ENCODE results near the gene FUT9.

Gene FUT9

DNA sequence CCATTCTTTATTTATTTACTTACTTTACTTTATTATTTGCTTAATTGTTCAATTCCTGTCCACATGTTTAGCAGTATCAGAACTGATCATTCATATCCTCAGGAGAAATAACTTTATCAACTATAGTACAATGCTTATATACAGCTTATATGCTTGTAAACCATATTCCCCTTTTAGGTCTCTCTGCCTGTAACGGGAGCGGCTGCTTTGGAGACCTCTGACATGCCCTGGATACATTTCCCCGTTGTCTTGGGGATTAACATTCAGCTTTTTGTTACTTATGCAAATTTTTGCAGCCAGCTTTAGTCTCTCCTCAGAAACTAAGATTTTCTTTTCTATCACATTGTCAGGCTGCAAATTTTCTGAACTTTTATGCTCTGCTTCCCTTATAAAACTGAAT, 17.6 kb upstream of the FUT9 start:
- Histone ChIP-seq H3K36me3 (replicated peaks; ENCODE audit: insufficient read depth, low read length) (no peaks in the 10 kb centered on the region), H2AFZ (ENCODE audit: low read length) (no peak overlapping the region), H3K79me2 (ENCODE audit: low read length) (no peaks in the 10 kb centered on the region), H3K27ac (ENCODE audit: low read length) (no peak overlapping the region), H3K9me2 (replicated peaks; ENCODE audit: insufficient read depth, low read length) (no peaks in the 10 kb centered on the region), H3K4me2 (ENCODE audit: low read depth, low read length) (no peak overlapping the region), H4K20me1 (ENCODE audit: insufficient read depth, low read length) (no peaks in the 10 kb centered on the region), H3K4me3 (ENCODE audit: low read length) (no peak overlapping the region), H3K27me3 (replicated peaks; ENCODE audit: insufficient read depth, low read length) (no peaks in the 10 kb centered on the region), H3K9ac (ENCODE audit: low read length) (no peak overlapping the region), H3K4me1 (ENCODE audit: low read length) (no peaks in the 10 kb centered on the region), H3F3A (ENCODE audit: insufficient read depth, low read length) (no peaks in the 10 kb centered on the region), H3K9me3 (replicated peaks; ENCODE audit: insufficient read depth, low read length) (no peaks in the 10 kb centered on the region)
- no peak for DNase-seq
- TF ChIP-seq EZH2phosphoT487 (IDR thresholded peaks at IDR 0.05; ENCODE audit: low read length) = no peak
- TF ChIP-seq EZH2 (optimal IDR thresholded peaks at IDR 0.05; ENCODE audit: low read depth, low read length) = no peak
- no peak for TF ChIP-seq CTCF (IDR thresholded peaks at IDR 0.05; ENCODE audit: low read length)

GRCh38 chr6:96001891-96002575, 13.7 kb upstream of the FUT9 start:
- Histone ChIP-seq H3K27ac (ENCODE audit: low read length) (no peak overlapping the region), H2AFZ (ENCODE audit: low read length) (no peak overlapping the region), H3F3A (ENCODE audit: insufficient read depth, low read length) (no peaks in the 10 kb centered on the region), H3K27me3 (replicated peaks; ENCODE audit: insufficient read depth, low read length) (no peaks in the 10 kb centered on the region), H3K9ac (ENCODE audit: low read length) (no peak overlapping the region), H3K4me1 (ENCODE audit: low read length) (no peaks in the 10 kb centered on the region), H3K4me2 (ENCODE audit: low read depth, low read length) (no peak overlapping the region), H3K4me3 (ENCODE audit: low read length) (no peak overlapping the region), H3K79me2 (ENCODE audit: low read length) (no peaks in the 10 kb centered on the region), H3K9me3 (replicated peaks; ENCODE audit: insufficient read depth, low read length) (no peaks in the 10 kb centered on the region), H3K36me3 (replicated peaks; ENCODE audit: insufficient read depth, low read length) (no peaks in the 10 kb centered on the region), H3K9me2 (replicated peaks; ENCODE audit: insufficient read depth, low read length) (no peaks in the 10 kb centered on the region), H4K20me1 (ENCODE audit: insufficient read depth, low read length) (no peaks in the 10 kb centered on the region)
- TF ChIP-seq CTCF (IDR thresholded peaks at IDR 0.05; ENCODE audit: low read length) (no peak), EZH2 (optimal IDR thresholded peaks at IDR 0.05; ENCODE audit: low read depth, low read length) (no peak), EZH2phosphoT487 (IDR thresholded peaks at IDR 0.05; ENCODE audit: low read length) (no peak)
- DNase-seq = no peak

DNA sequence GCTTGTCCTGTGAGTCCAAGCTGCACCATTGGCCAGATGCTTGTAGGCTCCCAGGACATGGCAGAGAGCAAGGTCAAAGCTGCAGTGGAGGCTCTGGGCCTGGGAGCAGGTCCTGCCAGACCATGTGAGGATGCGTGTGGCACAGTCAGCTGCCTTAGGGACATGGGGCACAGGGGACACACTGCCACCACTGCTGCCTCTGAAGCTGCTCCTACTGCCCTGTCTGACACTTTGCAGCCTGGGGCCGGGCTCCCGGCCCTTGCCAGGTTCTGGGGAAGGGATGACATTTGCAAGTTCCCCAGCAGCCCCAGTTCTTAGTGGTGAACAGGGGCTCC, 13.2 kb upstream of the FUT9 start:
- Histone ChIP-seq H3K9me2 (replicated peaks; ENCODE audit: insufficient read depth, low read length) (no peaks in the 10 kb centered on the region), H3K27me3 (replicated peaks; ENCODE audit: insufficient read depth, low read length) (no peaks in the 10 kb centered on the region), H3F3A (ENCODE audit: insufficient read depth, low read length) (no peaks in the 10 kb centered on the region), H3K4me3 (ENCODE audit: low read length) (no peak overlapping the region), H3K9ac (ENCODE audit: low read length) (no peak overlapping the region), H3K27ac (ENCODE audit: low read length) (no peak overlapping the region), H3K79me2 (ENCODE audit: low read length) (no peaks in the 10 kb centered on the region), H3K4me1 (ENCODE audit: low read length) (no peaks in the 10 kb centered on the region), H4K20me1 (ENCODE audit: insufficient read depth, low read length) (no peaks in the 10 kb centered on the region), H3K36me3 (replicated peaks; ENCODE audit: insufficient read depth, low read length) (no peaks in the 10 kb centered on the region), H2AFZ (ENCODE audit: low read length) (no peak overlapping the region), H3K9me3 (replicated peaks; ENCODE audit: insufficient read depth, low read length) (no peaks in the 10 kb centered on the region), H3K4me2 (ENCODE audit: low read depth, low read length) (no peak overlapping the region)
- DNase-seq = no peak
- TF ChIP-seq EZH2phosphoT487 (IDR thresholded peaks at IDR 0.05; ENCODE audit: low read length) = no peak
- no peak for TF ChIP-seq CTCF (IDR thresholded peaks at IDR 0.05; ENCODE audit: low read length)
- TF ChIP-seq EZH2 (optimal IDR thresholded peaks at IDR 0.05; ENCODE audit: low read depth, low read length) = no peak

Data from MM.1S (cell line).